IPS DF 4.7 (cell line): Measurements from ENCODE around the gene PRRC2B.
"Not testable (repeated sequence)": the region's sequence is repeated elsewhere in the genome, so short reads cannot be mapped to it uniquely, and the experiment has no call there.

Experiments used
- DNase-seq: peaks from one replicate; pipeline ENCODE4 v3.0.0-alpha.2; 2013; ENCODE audit warnings: low spot score; ENCODE audit errors: extremely low read depth

PRRC2B gene

DNA sequence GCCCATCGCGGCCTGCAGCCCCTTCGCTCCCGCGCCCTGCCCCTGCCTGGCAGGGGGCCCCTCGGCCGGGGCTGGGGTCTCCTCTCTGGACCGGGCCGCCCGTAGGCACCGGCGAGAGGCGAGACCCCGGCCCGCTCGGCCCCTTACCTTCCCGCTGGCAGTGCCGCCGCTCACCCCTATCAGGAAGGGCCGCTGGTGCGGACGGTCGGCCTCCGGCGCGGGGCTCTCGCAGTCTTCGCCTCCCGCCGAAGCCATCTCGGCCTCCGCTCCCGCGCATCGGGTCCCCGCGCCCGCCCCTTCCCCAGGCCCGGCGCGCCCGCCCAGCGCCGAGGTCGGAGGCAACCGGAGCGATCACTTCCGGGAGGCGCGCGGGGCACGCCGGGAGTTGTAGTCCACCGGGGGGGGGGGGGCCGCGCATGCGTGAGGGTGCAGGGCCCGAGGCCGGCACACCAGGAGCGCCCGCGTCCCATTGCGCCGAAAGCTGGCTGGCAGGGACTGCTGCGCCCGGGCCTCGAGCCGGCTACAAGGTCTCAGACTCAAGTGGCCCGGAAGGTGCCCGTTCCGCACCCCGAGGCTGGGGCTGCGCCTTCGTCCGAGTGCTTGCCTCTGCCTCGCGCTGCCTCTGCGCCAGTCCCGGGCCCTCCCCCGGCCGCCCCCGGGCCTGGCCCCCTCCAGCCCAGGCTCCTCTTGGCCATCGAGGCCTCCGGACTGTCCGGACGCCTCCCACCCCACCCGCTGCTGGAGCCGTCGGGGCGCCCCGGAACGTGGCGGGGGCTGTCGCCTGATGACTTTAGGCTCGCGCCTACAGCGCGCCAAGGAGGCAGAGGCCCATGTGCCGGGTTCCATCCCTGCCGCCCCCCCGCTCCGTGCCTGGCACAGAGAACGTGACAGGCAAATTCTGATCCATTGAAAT lies 137.3 kb downstream of the PRRC2B start, which contains the start of gene UCK1:
Gene UCK1 (minus strand): TSS at position 344 of the 913 bp plus-strand sequence. CDS start 89 bp downstream, at position 255.
- DNase-seq = no peak

DNA sequence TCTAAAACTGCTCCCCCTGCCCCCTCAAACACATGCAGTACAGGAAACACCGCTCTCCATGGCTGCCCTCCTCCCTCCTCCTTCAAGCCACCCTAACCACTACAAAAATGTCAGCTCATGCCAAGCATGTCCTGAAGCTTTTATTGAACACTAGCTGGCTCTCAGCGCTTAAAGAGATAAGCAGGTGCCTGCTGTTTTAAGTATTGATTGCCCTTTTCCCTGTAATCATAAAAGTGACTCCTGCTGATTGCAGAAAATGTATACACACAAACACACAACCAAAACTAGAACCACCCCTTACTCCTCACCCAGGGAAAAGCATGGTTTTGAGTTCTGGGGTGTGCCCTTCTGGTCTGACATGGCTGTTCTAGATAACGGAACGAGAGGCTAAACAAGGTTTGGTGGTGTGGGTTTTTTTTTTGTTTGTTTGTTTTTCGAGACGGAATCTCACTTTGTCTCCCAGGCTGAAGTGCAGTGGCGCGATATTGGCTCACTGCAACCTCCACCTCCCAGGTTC lies 140.9 kb downstream of the PRRC2B start:
- no peak for DNase-seq

GRCh38 chr9:131537946-131538345 lies 144.1 kb downstream of the PRRC2B start:
- no peak for DNase-seq

DNA sequence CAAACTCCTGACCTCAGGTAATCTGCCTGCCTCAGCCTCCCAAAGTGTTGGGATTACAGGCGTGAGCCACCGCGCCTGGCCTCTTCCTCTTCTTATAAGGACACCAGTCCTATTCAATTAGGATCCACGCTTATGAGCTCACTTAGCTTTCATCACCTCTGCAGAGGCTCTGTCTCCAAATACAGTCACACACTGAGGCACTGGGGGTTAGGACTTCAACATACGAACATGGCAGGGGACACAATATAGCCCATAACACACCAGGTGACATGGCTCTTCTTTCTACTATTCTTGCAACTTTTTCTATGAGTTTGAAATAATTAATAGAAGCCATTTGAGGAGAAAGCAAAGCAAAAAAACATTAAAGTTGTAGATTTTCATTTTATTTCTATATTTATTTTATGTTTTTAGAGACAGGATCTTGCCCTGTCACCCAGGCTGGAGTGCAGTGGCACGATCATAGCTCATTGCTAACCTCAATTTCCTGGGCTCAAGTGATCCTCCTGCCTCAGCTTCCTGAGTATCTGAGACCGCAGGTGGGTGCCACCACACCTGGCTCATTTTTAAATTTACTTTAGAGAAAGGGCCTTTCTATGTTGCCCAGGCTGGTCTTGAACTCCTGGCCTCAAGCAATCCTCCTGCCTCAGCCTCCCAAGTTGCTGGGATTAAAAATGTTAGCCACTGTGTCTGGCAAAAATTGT lies 145.5 kb downstream of the PRRC2B start:
- DNase-seq = no peak

GRCh38 chr9:131543141-131543540 lies 149.3 kb downstream of the PRRC2B start:
- DNase-seq = no peak

DNA sequence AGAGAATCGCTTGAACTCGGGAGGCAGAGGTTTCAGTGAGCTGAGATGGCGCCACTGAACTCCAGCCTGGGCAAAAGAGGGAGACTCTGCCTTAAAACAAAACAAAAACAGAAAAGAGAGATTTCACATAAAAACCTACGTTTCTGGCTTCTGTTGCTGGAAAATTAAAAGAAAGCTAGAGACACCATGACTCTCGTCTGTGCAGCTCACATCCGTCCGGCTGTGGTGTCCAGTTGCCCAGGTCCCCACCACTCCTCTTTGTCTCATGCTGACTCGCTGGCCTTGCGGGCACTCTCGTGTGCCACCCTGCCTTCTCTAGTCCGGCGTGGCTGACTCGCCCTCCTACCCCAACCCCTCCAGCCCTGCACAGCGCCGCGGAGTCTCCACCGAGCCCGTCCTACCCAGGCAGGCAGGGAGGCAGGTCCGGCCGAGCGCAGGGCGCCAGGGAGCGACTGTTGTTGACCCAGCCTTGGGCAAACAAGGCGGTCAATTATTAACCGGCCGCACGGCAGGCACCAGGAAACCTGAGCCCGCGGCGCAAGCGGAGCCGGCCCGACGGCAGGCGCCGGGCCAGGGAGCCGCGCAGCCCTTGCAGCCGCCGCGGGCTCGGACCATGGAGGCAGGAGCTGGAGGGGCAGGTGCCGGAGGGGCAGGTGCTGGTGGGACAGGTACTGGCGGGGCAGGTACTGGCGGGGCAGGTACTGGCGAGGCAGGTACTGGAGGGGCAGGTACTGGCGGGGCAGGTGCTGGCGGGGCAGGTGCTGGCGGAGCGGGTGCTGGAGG lies 151.3 kb downstream of the PRRC2B start, which contains the start of gene PRRT1B:
Gene PRRT1B (plus strand): TSS at position 521 of the 783 bp plus-strand sequence. CDS start 93 bp downstream, at position 614.
- no peak for DNase-seq

DNA sequence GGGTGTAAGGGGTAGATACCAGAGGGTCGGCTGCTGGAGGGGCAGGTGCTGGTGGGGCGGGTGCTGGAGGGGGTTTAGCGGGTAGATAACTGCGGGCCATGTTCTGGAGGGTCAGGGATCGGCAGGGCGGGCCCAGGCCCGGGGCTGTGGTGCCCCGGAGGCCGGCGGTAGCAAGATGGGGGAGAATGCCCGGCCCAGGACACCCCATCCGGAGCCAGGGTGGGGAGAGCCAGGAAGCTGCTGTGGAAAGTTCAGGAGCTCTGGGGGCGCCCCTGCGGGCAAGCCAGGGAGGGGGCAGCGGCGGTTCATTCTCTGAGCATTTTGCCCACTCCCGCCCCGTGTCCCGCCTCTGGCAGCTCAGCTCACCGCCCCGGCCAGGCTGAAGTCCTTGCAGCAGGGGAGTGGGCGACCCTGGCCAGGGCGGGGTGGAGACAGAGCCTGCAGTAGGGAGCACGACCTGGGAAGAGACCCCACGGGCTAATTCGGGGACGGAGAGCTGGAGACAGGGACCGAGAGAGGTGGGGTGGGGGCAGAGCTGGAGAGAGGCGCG lies 152.0 kb downstream of the PRRC2B start:
- no peak for DNase-seq

DNA sequence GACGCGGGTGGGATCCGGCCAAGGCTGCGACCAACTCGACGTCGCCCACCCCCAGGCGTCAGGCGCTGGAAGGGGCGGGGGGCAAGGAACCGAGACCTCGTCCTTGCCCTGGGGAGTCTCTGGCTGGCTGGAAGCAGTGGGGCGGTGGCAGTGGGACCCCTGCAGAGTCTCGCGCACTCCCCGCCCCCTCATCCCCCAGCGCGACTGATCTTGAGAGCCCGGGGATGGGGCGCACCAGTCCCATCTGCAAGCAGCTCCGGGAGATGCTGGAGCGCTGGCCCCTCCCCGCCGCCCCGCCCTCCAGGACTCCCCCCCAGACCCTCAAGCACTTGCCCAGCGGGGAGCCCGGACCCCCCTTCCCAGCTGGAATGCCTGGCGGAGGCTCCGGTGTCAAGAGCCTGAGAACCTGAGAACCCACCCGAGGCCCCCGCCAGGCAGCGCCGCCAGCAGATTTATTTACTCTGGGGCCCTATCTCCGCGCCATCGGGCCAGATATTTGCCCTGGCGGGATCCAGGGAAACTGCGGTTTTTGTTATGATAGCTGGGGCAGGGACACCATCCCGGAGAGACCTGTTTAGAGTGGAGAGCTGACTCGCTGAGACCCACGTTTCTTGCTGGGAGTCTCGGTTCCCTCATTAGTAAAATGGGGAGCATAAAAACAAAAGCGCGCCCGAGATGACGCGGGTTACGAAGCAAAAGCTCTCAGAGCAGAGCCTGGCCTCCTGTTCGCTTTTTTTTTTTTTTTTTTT lies 152.6 kb downstream of the PRRC2B start:
- no peak for DNase-seq

DNA sequence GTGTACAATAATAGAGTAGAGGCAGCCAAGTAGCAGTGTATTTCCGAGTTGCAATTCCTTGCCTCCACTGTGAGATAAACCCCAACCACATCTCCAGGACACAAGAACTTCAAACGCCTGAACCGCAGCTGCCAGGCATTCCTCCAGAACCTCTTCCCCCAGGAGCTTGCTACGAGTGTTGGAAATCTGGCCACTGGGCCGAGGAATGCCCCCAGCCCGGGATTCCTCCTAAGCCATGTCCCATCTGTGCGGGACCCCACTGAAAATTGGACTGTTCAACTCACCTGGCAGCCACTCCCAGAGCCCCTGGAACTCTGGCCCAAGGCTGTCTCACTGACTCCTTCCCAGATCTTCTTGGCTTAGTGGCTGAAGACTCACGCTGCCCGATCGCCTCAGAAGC lies 155.3 kb downstream of the PRRC2B start:
- DNase-seq = not testable (repeated sequence)
